SK-N-SH treated with all-trans-retinoic acid at 6 μM for 48 hours (cell line): ENCODE measurements around the gene NCKAP5.

Experiments
- CSRNP3 ChIP-seq: fragments of 250-450 bp; sonication (Bioruptor Pico); IDR thresholded peaks from 2 replicates; pipeline ENCODE4 v1.5.1; 2021; ENCODE audit warnings: mild to moderate bottlenecking, moderate library complexity
- ISL1 ChIP-seq: fragments of 250-450 bp; sonication (Bioruptor Pico); IDR thresholded peaks from 2 replicates; pipeline ENCODE4 v2.1.2; 2022; ENCODE audit warnings: mild to moderate bottlenecking, moderate library complexity
- PPARA ChIP-seq: fragments of 250-450 bp; sonication (Bioruptor Pico); IDR thresholded peaks from 2 replicates; pipeline ENCODE4 v1.5.0; 2020; ENCODE audit warnings: mild to moderate bottlenecking, borderline replicate concordance
- RARB ChIP-seq: fragments of 250-450 bp; sonication (Bioruptor Pico); IDR thresholded peaks from 2 replicates; pipeline ENCODE4 v1.8.0; 2021; ENCODE audit warnings: mild to moderate bottlenecking, moderate library complexity
- TCF4 ChIP-seq: fragments of 250-450 bp; sonication (Bioruptor Pico); IDR thresholded peaks from 2 replicates; pipeline ENCODE4 v1.8.0; 2021; ENCODE audit warnings: mild to moderate bottlenecking, moderate library complexity, borderline replicate concordance

GRCh38 chr2:132725148-132725547 lies 843.1 kb downstream of the NCKAP5 start:
- no peak for TF ChIP-seq RARB (CRISPR knock-in tag)
- TF ChIP-seq PPARA (CRISPR knock-in tag), result no peak
- TF ChIP-seq ISL1 (CRISPR knock-in tag), result peak; percentile 40
- TF ChIP-seq TCF4, result peak; percentile 74; the same call in 1 of the 2 replicates
- TF ChIP-seq CSRNP3, result peak; percentile 38; the same call in 1 of the 2 replicates
